NAMALWA (cell line): ENCODE results near the gene HAGHL.

Source experiments
- DNase-seq: peaks from one replicate; pipeline ENCODE4 v3.0.0-alpha.2; 2015; ENCODE audit warnings: low spot score

Gene HAGHL

GRCh38 chr16:707062-707538 is 19.8 kb upstream of the HAGHL start:
- DNase-seq: no peak

- DNase-seq: no peak
These were observed 18.9 kb upstream of the HAGHL start for GRCh38 chr16:708019-708418.

GRCh38 chr16:708959-709358 is 17.9 kb upstream of the HAGHL start:
- DNase-seq: no peak

- peak; percentile 43 for DNase-seq
These were observed 17.1 kb upstream of the HAGHL start for GRCh38 chr16:709566-710499.

- no peak for DNase-seq
These were observed 16.3 kb upstream of the HAGHL start for GRCh38 chr16:710500-711075.

- DNase-seq: no peak
These were observed 15.8 kb upstream of the HAGHL start for GRCh38 chr16:711084-711483.

GRCh38 chr16:711548-712320 is 15.2 kb upstream of the HAGHL start:
- peak; percentile 77 for DNase-seq

GRCh38 chr16:712740-713250 is 14.1 kb upstream of the HAGHL start:
- DNase-seq: peak; percentile 53

GRCh38 chr16:714079-714478 is 12.8 kb upstream of the HAGHL start:
- no peak for DNase-seq

GRCh38 chr16:714558-715476 is 12.1 kb upstream of the HAGHL start, which contains the start of gene METRN:
Gene METRN (plus strand): TSS chr16:715118. CDS start chr16:715290, 172 bp downstream.
- DNase-seq: peak; percentile 79

- DNase-seq: no peak
These were observed 11.3 kb upstream of the HAGHL start for GRCh38 chr16:715477-716199.

- DNase-seq: no peak
These were observed 10.7 kb upstream of the HAGHL start for GRCh38 chr16:716200-716568.

GRCh38 chr16:716768-717325 is 10.1 kb upstream of the HAGHL start:
- DNase-seq: no peak

- no peak for DNase-seq
These were observed 9.3 kb upstream of the HAGHL start for GRCh38 chr16:717450-718245.

GRCh38 chr16:718389-718788 is 8.5 kb upstream of the HAGHL start:
- no peak for DNase-seq

GRCh38 chr16:718922-719321 is 8.0 kb upstream of the HAGHL start:
- DNase-seq: no peak

- no peak for DNase-seq
These were observed 7.0 kb upstream of the HAGHL start for GRCh38 chr16:719815-720446.

- DNase-seq: peak; percentile 86
These were observed 6.4 kb upstream of the HAGHL start for GRCh38 chr16:720447-720989.
